ENCODE measurements around the gene KLF9.

The KLF9 gene

GRCh38 chr9:70438341-70438928 lies 24.0 kb upstream of the KLF9 start:
- Mint-ChIP-seq H3K4me3 (no peak overlapping the region), H3K27ac (no peak overlapping the region), H3K9me3 (no peaks in the 10 kb centered on the region), H3K4me1 (peaks cover 23% of the 10 kb centered on the region), H3K36me3 (no peaks in the 10 kb centered on the region), H3K27me3 (peaks cover 3% of the 10 kb centered on the region)
- CTCF ChIA-PET = no interaction called here
- no peak for DNase-seq

- peaks cover 4% of the 10 kb centered on the region for H3K9me3 Mint-ChIP-seq
- H3K27me3 Mint-ChIP-seq = peaks cover 7% of the 10 kb centered on the region
- no peak overlapping the region for H3K4me3 Mint-ChIP-seq
- CTCF ChIA-PET = no interaction called here
- H3K4me1 Mint-ChIP-seq = peaks cover 21% of the 10 kb centered on the region
- H3K36me3 Mint-ChIP-seq = no peaks in the 10 kb centered on the region
- DNase-seq = no peak
- H3K27ac Mint-ChIP-seq = no peak overlapping the region
Observed at GRCh38 chr9:70435948-70436347, 21.5 kb upstream of the KLF9 start.

- CTCF ChIA-PET = no interaction called here
- Mint-ChIP-seq H3K4me3 (no peak overlapping the region), H3K27me3 (peaks cover 10% of the 10 kb centered on the region), H3K36me3 (peaks cover 2% of the 10 kb centered on the region), H3K4me1 (no peaks in the 10 kb centered on the region), H3K9me3 (peaks cover 4% of the 10 kb centered on the region), H3K27ac (no peak overlapping the region)
- no peak for DNase-seq
Observed at GRCh38 chr9:70429899-70430298, 15.4 kb upstream of the KLF9 start.

GRCh38 chr9:70428781-70429180 lies 14.3 kb upstream of the KLF9 start:
- Mint-ChIP-seq H3K9me3 (peaks cover 4% of the 10 kb centered on the region), H3K36me3 (peaks cover 2% of the 10 kb centered on the region), H3K4me1 (no peaks in the 10 kb centered on the region), H3K4me3 (no peak overlapping the region), H3K27me3 (peaks cover 11% of the 10 kb centered on the region), H3K27ac (no peak overlapping the region)
- CTCF ChIA-PET = no interaction called here
- DNase-seq = no peak

GRCh38 chr9:70427161-70427945 lies 12.9 kb upstream of the KLF9 start:
- peaks cover 6% of the 10 kb centered on the region for H3K4me1 Mint-ChIP-seq
- CTCF ChIA-PET = interaction anchor here (1.1 to 1.7 kb wide), 2 partner anchors 17 to 175 kb away, joined by 4 to 5 read pairs; no protein-coding TSS in a partner anchor
- no peak overlapping the region for H3K4me3 Mint-ChIP-seq
- H3K9me3 Mint-ChIP-seq = peaks cover 4% of the 10 kb centered on the region
- no peak for DNase-seq
- peaks cover 2% of the 10 kb centered on the region for H3K36me3 Mint-ChIP-seq
- no peak overlapping the region for H3K27ac Mint-ChIP-seq
- peaks cover 11% of the 10 kb centered on the region for H3K27me3 Mint-ChIP-seq

GRCh38 chr9:70425192-70425591 lies 10.7 kb upstream of the KLF9 start:
- CTCF ChIA-PET = interaction anchor here (1.2 to 1.3 kb wide), 2 partner anchors 177 kb away, joined by 3 to 5 read pairs; no protein-coding TSS in a partner anchor
- peak overlapping the region; percentile 24 for H3K27ac Mint-ChIP-seq
- H3K27me3 Mint-ChIP-seq = peaks cover 6% of the 10 kb centered on the region
- no peaks in the 10 kb centered on the region for H3K9me3 Mint-ChIP-seq
- peaks cover 27% of the 10 kb centered on the region for H3K4me1 Mint-ChIP-seq
- no peak overlapping the region for H3K4me3 Mint-ChIP-seq
- H3K36me3 Mint-ChIP-seq = no peaks in the 10 kb centered on the region
- DNase-seq = no peak

GRCh38 chr9:70422371-70423043 lies 8.1 kb upstream of the KLF9 start:
- Mint-ChIP-seq H3K36me3 (no peaks in the 10 kb centered on the region), H3K4me3 (no peak overlapping the region), H3K27me3 (peaks cover 10% of the 10 kb centered on the region), H3K27ac (peak overlapping the region; percentile 97), H3K4me1 (peaks cover 40% of the 10 kb centered on the region), H3K9me3 (no peaks in the 10 kb centered on the region)
- CTCF ChIA-PET = interaction anchor here (2.0 kb wide), 1 partner anchor 180 kb away, joined by 13 read pairs; no protein-coding TSS in a partner anchor
- no peak for DNase-seq

GRCh38 chr9:70421272-70422180 lies 7.1 kb upstream of the KLF9 start:
- Mint-ChIP-seq H3K4me3 (peak overlapping the region; percentile 89), H3K27me3 (peaks cover 10% of the 10 kb centered on the region), H3K9me3 (no peaks in the 10 kb centered on the region), H3K4me1 (peaks cover 42% of the 10 kb centered on the region), H3K27ac (peak overlapping the region; percentile 97), H3K36me3 (no peaks in the 10 kb centered on the region)
- CTCF ChIA-PET = interaction anchor here (0.7 to 2.0 kb wide), 5 partner anchors 49 to 181 kb away, joined by 3 to 13 read pairs (median 4); no protein-coding TSS in a partner anchor
- peak; percentile 36 for DNase-seq

- Mint-ChIP-seq H3K9me3 (no peaks in the 10 kb centered on the region), H3K27me3 (peaks cover 10% of the 10 kb centered on the region), H3K36me3 (no peaks in the 10 kb centered on the region), H3K4me3 (peak overlapping the region; percentile 89), H3K27ac (peak overlapping the region; percentile 97), H3K4me1 (peaks cover 45% of the 10 kb centered on the region)
- DNase-seq = peak; percentile 69
- CTCF ChIA-PET = interaction anchor here (0.7 to 2.0 kb wide), 5 partner anchors 50 to 182 kb away, joined by 3 to 13 read pairs (median 4); no protein-coding TSS in a partner anchor
Observed at GRCh38 chr9:70420441-70421271, 6.2 kb upstream of the KLF9 start.

- peak overlapping the region; percentile 97 for H3K27ac Mint-ChIP-seq
- CTCF ChIA-PET = interaction anchor here (2.7 kb wide), 1 partner anchor 182 kb away, joined by 12 read pairs; no protein-coding TSS in a partner anchor
- H3K9me3 Mint-ChIP-seq = no peaks in the 10 kb centered on the region
- peak overlapping the region; percentile 89 for H3K4me3 Mint-ChIP-seq
- DNase-seq = peak; percentile 90
- H3K27me3 Mint-ChIP-seq = peaks cover 3% of the 10 kb centered on the region
- peaks cover 51% of the 10 kb centered on the region for H3K4me1 Mint-ChIP-seq
- H3K36me3 Mint-ChIP-seq = no peaks in the 10 kb centered on the region
Observed at GRCh38 chr9:70419556-70420440, 5.3 kb upstream of the KLF9 start.

GRCh38 chr9:70418822-70419555 lies 4.5 kb upstream of the KLF9 start:
- CTCF ChIA-PET = interaction anchor here (1.2 to 2.7 kb wide), 3 partner anchors 78 to 183 kb away, joined by 3 to 12 read pairs (median 4); no protein-coding TSS in a partner anchor
- DNase-seq = peak; percentile 90
- peak overlapping the region; percentile 89 for H3K4me3 Mint-ChIP-seq
- H3K27me3 Mint-ChIP-seq = peaks cover 3% of the 10 kb centered on the region
- H3K36me3 Mint-ChIP-seq = no peaks in the 10 kb centered on the region
- peak overlapping the region; percentile 97 for H3K27ac Mint-ChIP-seq
- H3K9me3 Mint-ChIP-seq = no peaks in the 10 kb centered on the region
- H3K4me1 Mint-ChIP-seq = peaks cover 57% of the 10 kb centered on the region

Data from activated naive CD4-positive, alpha-beta T cell treated with anti-CD3 and anti-CD28 coated beads, Interleukin-2, amount 10 ng/mL, durations not matched to agents 7 days and 5 days (primary cell).